HCT116 (cell line): Measurements from ENCODE around the gene CCNB3. TPM values are rescaled to one million over a fixed set of nuclear protein-coding genes. Genes with fewer than 3 reads are reported as not detected.
A peak's percentile ranks its signal among the peaks of the same experiment; 100 is the strongest.

Experiments
- ATAC-seq: fragments of 200-7000 bp; cut with Tn5 transposase; 2 replicates; pipeline ENCODE4 v1.9.1; 2020; ENCODE audit warnings: mild to moderate bottlenecking, moderate library complexity
- Bru-seq: library from RNA; stranded (reverse); fragments of 400-500 nt; gene quantifications from one replicate; lab custom pipeline; 2021; lab: Mats Ljungman, UMichigan
- BruChase-seq, 2 experiments: library from RNA; stranded (reverse); fragments of 400-500 nt; gene quantifications; one replicate each; lab custom pipeline; 2021; lab: Mats Ljungman, UMichigan
- BruUV-seq: library from RNA; stranded (reverse); fragments of 400-500 nt; replicated peaks from 2 replicates; lab custom pipeline; 2021; lab: Mats Ljungman, UMichigan
- CTCF ChIA-PET: fragments of 300-600 bp; sonication (Branson Sonifier 250); formaldehyde crosslinking; loops from one replicate; lab custom pipeline; 2021; ENCODE audit warnings: antibody characterized with exemption; lab: Charles Lee
- POLR2A ChIA-PET: fragments of 300-600, 350-600 bp; sonication (Branson Sonifier 250); formaldehyde crosslinking; loops from one replicate; lab custom pipeline; 2021; ENCODE audit warnings: antibody characterized with exemption; lab: Charles Lee
- RAD21 ChIA-PET, 2 experiments: fragments of 300-600 bp; sonication (Branson Sonifier 250); formaldehyde crosslinking; loops; one replicate each; lab custom pipeline; 2023; ENCODE audit warnings: low total read pairs in 2 of 2; ENCODE audit not compliant: uncharacterized antibody in 2 of 2, unreplicated experiment in 2 of 2, low non-redundant PET in 1 of 2; lab: Charles Lee
- DNase-seq: peaks from one replicate; pipeline ENCODE4 v3.0.0-alpha.2; 2010; ENCODE audit warnings: low read depth, low spot score
- H2AFZ ChIP-seq: fragments of 200-600 bp; shearing (Covaris generic), sonication (generic); 2 replicates; pipeline ENCODE4 v1.6.1; 2017; ENCODE audit warnings: low read depth, mixed run types, mixed read lengths, antibody characterized with exemption, low read length; ENCODE audit not compliant: poor library complexity, severe bottlenecking
- H3K27ac ChIP-seq: 2 replicates; pipeline ENCODE4 v1.5.1; 2012; ENCODE audit warnings: low read depth, low read length
- H3K27me3 ChIP-seq: fragments of 200-600 bp; sonication (generic); 2 replicates; pipeline ENCODE4 v1.6.1; 2016; ENCODE audit warnings: mixed run types, low read length, mixed read lengths; ENCODE audit not compliant: insufficient read depth
- H3K36me3 ChIP-seq, 2 experiments: fragments of 200-500 bp in 1 of 2; fragments of 200-600 bp in 1 of 2; sonication (Bioruptor generic) in 1 of 2; sonication (generic) in 1 of 2; 2 replicates each; pipeline versions ENCODE4 v1.5.1 to v1.6.1; 2014 to 2016; ENCODE audit warnings: low read length in 2 of 2, inconsistent platforms in 1 of 2, mixed read lengths in 1 of 2, mixed run types in 1 of 2; ENCODE audit not compliant: insufficient read depth in 2 of 2, control insufficient read depth in 1 of 2
- H3K4me1 ChIP-seq, 2 experiments: fragments of 200-600 bp in 1 of 2; sonication (generic) in 1 of 2; 2 replicates each; pipeline versions ENCODE4 v1.5.1 to v1.6.1; 2012 to 2017; ENCODE audit warnings: low read length in 2 of 2, inconsistent platforms in 1 of 2, mild to moderate bottlenecking in 1 of 2, mixed read lengths in 1 of 2, mixed run types in 1 of 2, moderate library complexity in 1 of 2; ENCODE audit not compliant: insufficient read depth in 2 of 2, control insufficient read depth in 1 of 2
- H3K4me2 ChIP-seq: fragments of 200-600 bp; sonication (generic); 2 replicates; pipeline ENCODE4 v1.6.1; 2017; ENCODE audit warnings: mixed run types, low read length, mixed read lengths
- H3K4me3 ChIP-seq, 2 experiments: fragments of 200-600 bp in 1 of 2; sonication (generic) in 1 of 2; replicated peaks in 1 of 2; 2 replicates each; pipeline ENCODE4 v1.5.1; 2011 to 2016; ENCODE audit warnings: low read length in 2 of 2, control low read depth in 1 of 2, low read depth in 1 of 2, mild to moderate bottlenecking in 1 of 2, mixed read lengths in 1 of 2, mixed run types in 1 of 2
- H3K79me2 ChIP-seq: fragments of 200-600 bp; sonication (generic); 2 replicates; pipeline ENCODE4 v1.6.1; 2017; ENCODE audit warnings: mild to moderate bottlenecking, mixed run types, low read length, moderate library complexity, mixed read lengths; ENCODE audit not compliant: insufficient read depth
- H3K9ac ChIP-seq: fragments of 200-600 bp; sonication (generic); 2 replicates; pipeline ENCODE4 v1.6.1; 2016; ENCODE audit warnings: low read length, mixed read lengths
- H3K9me2 ChIP-seq: fragments of 200-600 bp; sonication (generic), shearing (Covaris generic); 2 replicates; pipeline ENCODE4 v1.6.1; 2017; ENCODE audit warnings: mixed run types, mild to moderate bottlenecking, moderate library complexity; ENCODE audit not compliant: insufficient read depth
- H3K9me3 ChIP-seq, 2 experiments: fragments of 200-500 bp in 1 of 2; fragments of 200-600 bp in 1 of 2; sonication (Bioruptor generic) in 1 of 2; sonication (generic) in 1 of 2; 2 replicates each; pipeline ENCODE4 v1.6.1; 2014 to 2017; ENCODE audit warnings: low read length in 2 of 2, mixed read lengths in 2 of 2, inconsistent platforms in 1 of 2, low read depth in 1 of 2, mild to moderate bottlenecking in 1 of 2, mixed run types in 1 of 2, moderate library complexity in 1 of 2; ENCODE audit not compliant: control insufficient read depth in 1 of 2, insufficient read depth in 1 of 2
- H4K20me1 ChIP-seq: fragments of 200-600 bp; sonication (generic), shearing (Covaris generic); 2 replicates; pipeline ENCODE4 v1.6.1; 2017; ENCODE audit warnings: mixed run types, mild to moderate bottlenecking, moderate library complexity; ENCODE audit not compliant: insufficient read depth
- CBX3 ChIP-seq: IDR thresholded peaks from 2 replicates; pipeline ENCODE4 v1.6.1; 2012; ENCODE audit warnings: low read depth
- CTCF ChIP-seq, 3 experiments: fragments of 200-600 bp in 1 of 3; sonication (generic) in 1 of 3; IDR thresholded peaks in 2 of 3; conservative IDR thresholded peaks in 1 of 3; 2 replicates each; pipeline ENCODE4 v1.5.1; 2012 to 2017; ENCODE audit warnings: low read depth in 2 of 3, low read length in 2 of 3, antibody characterized with exemption in 1 of 3, borderline replicate concordance in 1 of 3, control low read depth in 1 of 3, mild to moderate bottlenecking in 1 of 3, mixed read lengths in 1 of 3, mixed run types in 1 of 3, moderate library complexity in 1 of 3; ENCODE audit not compliant: insufficient read depth in 1 of 3
- EZH2 ChIP-seq: fragments of 200-600 bp; sonication (generic); IDR thresholded peaks from 2 replicates; pipeline ENCODE4 v1.6.1; 2017; ENCODE audit warnings: antibody characterized with exemption, mixed run types
- EZH2phosphoT487 ChIP-seq: fragments of 200-600 bp; IDR thresholded peaks from 2 replicates; pipeline ENCODE4 v1.6.1; 2018; ENCODE audit warnings: antibody characterized with exemption, borderline replicate concordance
- JUND ChIP-seq: IDR thresholded peaks from 2 replicates; pipeline ENCODE4 v1.6.1; 2012
- MAX ChIP-seq: IDR thresholded peaks from 2 replicates; pipeline ENCODE4 v1.6.1; 2012
- POLR2A ChIP-seq: IDR thresholded peaks from 2 replicates; pipeline ENCODE4 v1.7.0; 2011; ENCODE audit warnings: borderline replicate concordance; ENCODE audit not compliant: insufficient read depth, insufficient read length; ENCODE audit errors: extremely low read depth
- POLR2AphosphoS5 ChIP-seq: IDR thresholded peaks from 2 replicates; pipeline ENCODE4 v1.6.1; 2011; ENCODE audit warnings: mild to moderate bottlenecking, low read depth, low read length, moderate library complexity
- RAD21 ChIP-seq: IDR thresholded peaks from 2 replicates; pipeline ENCODE4 v1.6.1; 2012; ENCODE audit warnings: low read depth, mild to moderate bottlenecking
- SIN3A ChIP-seq: IDR thresholded peaks from 2 replicates; pipeline ENCODE4 v1.6.1; 2012; ENCODE audit warnings: low read depth
- SP1 ChIP-seq: IDR thresholded peaks from 2 replicates; pipeline ENCODE4 v1.6.1; 2012; ENCODE audit warnings: low read depth
- YY1 ChIP-seq: IDR thresholded peaks from 2 replicates; pipeline ENCODE4 v1.6.1; 2011; ENCODE audit warnings: low read length, low read depth, moderate library complexity, mild to moderate bottlenecking; ENCODE audit not compliant: insufficient replicate concordance; ENCODE audit errors: extremely low read depth
- ZFX ChIP-seq: fragments of 450-650 bp; IDR thresholded peaks from 2 replicates; pipeline ENCODE4 v1.6.1; 2017
- ZNF274 ChIP-seq: fragments of 200-500 bp; sonication (Bioruptor generic); IDR thresholded peaks from 2 replicates; pipeline ENCODE4 v1.6.1; 2014; ENCODE audit warnings: mild to moderate bottlenecking, low read depth, low read length, inconsistent platforms
- intact Hi-C: fragments of 100-400 bp; cut with micrococcal nuclease; formaldehyde crosslinking; loops from 2 replicates; pipeline ENCODE4 v1.10.0; 2022
- long read RNA-seq: library from polyadenylated mRNA; unstranded; transcript quantifications from one replicate; pipeline ENCODE4 v2.0.0, GENCODE V29; 2021; ENCODE audit not compliant: unreplicated experiment
- polyA plus RNA-seq: library from polyadenylated mRNA; unstranded; fragments of >200 nt; gene quantifications from 2 replicates; pipeline ENCODE4 v1.2.1, GENCODE V29; 2012; ENCODE audit warnings: missing spikeins
- total RNA-seq: library from RNA; stranded (reverse); gene quantifications from one replicate; pipeline ENCODE4 v1.2.1, GENCODE V29; 2021; ENCODE audit not compliant: unreplicated experiment

Gene CCNB3
- total RNA-seq (2.9 TPM), Bru-seq, nascent RNA (percentile 30 among the genes with signal in this experiment), BruChase-seq, experiment 1, labeled RNA remaining after a 6-hour chase (percentile 33 among the genes with signal in this experiment), BruChase-seq, experiment 2, labeled RNA remaining after a 2-hour chase (percentile 36 among the genes with signal in this experiment)
- 1.5 and 2.0 TPM in 2 replicates for polyA plus RNA-seq
- long read RNA-seq, partial matches to known transcripts: 0 of 3 reads
- long read RNA-seq, other reads (novel, unspliced or antisense): 3 of 3 reads

GRCh38 chrX:50204364-50204899 lies at the start of gene CCNB3:
Gene CCNB3, plus strand, starts transcription at chrX:50204765. Its CDS starts 80,399 bp downstream, at chrX:50285164.
- H3K27me3 ChIP-seq: no peaks in the 10 kb centered on the region
- H3K4me2 ChIP-seq: peak within 1 kb of the TSS; percentile 69
- TF ChIP-seq SP1 (peak; percentile 50), ZFX (no peak), EZH2phosphoT487 (no peak), SIN3A (0 out of 2 replicates have a peak, but pooled peaks have one; percentile 24), JUND (0 out of 2 replicates have a peak, but pooled peaks have one; percentile 34), YY1 (no peak), POLR2A (peak; percentile 49), CTCF (IDR thresholded peaks at IDR 0.05 in 2 of 3, conservative IDR thresholded peaks at IDR 0.05 in 1 of 3; ENCODE audit: borderline replicate concordance in 1 of 3, insufficient read depth in 1 of 3, low read depth in 2 of 3, low read length in 2 of 3) (peak; percentile 45 to 93 (median 57)), POLR2AphosphoS5 (peak; percentile 84), CBX3 (no peak), EZH2 (no peak), RAD21 (peak; percentile 54), MAX (peak; percentile 57), ZNF274 (no peak)
- ATAC-seq: peak; percentile 86
- H3K36me3 ChIP-seq: no peaks in the 10 kb centered on the region
- H4K20me1 ChIP-seq: no peaks in the 10 kb centered on the region
- ChIA-PET CTCF (interaction anchor here (0.6 to 1.5 kb wide), 4 partner anchors 23 to 375 kb away, joined by 3 to 4 read pairs (median 3); no protein-coding TSS in a partner anchor), POLR2A (interaction anchor here (0.7 to 1.2 kb wide), 3 partner anchors 8 to 241 kb away, joined by 3 read pairs; no protein-coding TSS in a partner anchor), RAD21 (no interaction called here)
- H3K9ac ChIP-seq: peak within 1 kb of the TSS; percentile 47
- H3K27ac ChIP-seq: peak within 1 kb of the TSS; percentile 38; the same call in 1 of the 2 replicates
- H2AFZ ChIP-seq: peak within 1 kb of the TSS; percentile 26
- peak within 1 kb of the TSS; percentile 31 to 50 for H3K4me3 ChIP-seq
- H3K79me2 ChIP-seq: no peaks in the 10 kb centered on the region
- no TSS peak for BruUV-seq
- peak; percentile 54 for DNase-seq
- no peaks in the 10 kb centered on the region for H3K9me2 ChIP-seq
- intact Hi-C loops: no loop called here
- H3K9me3 ChIP-seq: no peaks in the 10 kb centered on the region
- peaks cover 8 to 20% of the 10 kb centered on the region in 2 experiments; a peak in 3 of 4 replicates for H3K4me1 ChIP-seq
